Ectodermal cell (in vitro differentiated cells): ENCODE data around the gene GATA5.

ENCODE experiments used
- H3K27ac ChIP-seq: 2 replicates; pipeline ENCODE4 v1.7.0; 2013; ENCODE audit warnings: mild to moderate bottlenecking, low read depth, low read length; ENCODE audit not compliant: insufficient read depth, poor library complexity, severe bottlenecking
- H3K27me3 ChIP-seq: 2 replicates; pipeline ENCODE4 v1.7.0; 2013; ENCODE audit warnings: mild to moderate bottlenecking, low read length; ENCODE audit not compliant: insufficient read depth, control insufficient read depth, poor library complexity, severe bottlenecking
- H3K36me3 ChIP-seq: one replicate; pipeline ENCODE4 v1.7.0; 2013; ENCODE audit warnings: low read length; ENCODE audit not compliant: control insufficient read depth, insufficient read depth
- H3K4me1 ChIP-seq: one replicate; pipeline ENCODE4 v1.7.0; 2013; ENCODE audit warnings: low read length; ENCODE audit not compliant: control insufficient read depth, insufficient read depth
- H3K4me3 ChIP-seq: 2 replicates; pipeline ENCODE4 v1.7.0; 2013; ENCODE audit warnings: low read depth, low read length, control low read depth; ENCODE audit not compliant: insufficient read depth
- H3K9me3 ChIP-seq: 2 replicates; pipeline ENCODE4 v1.7.0; 2013; ENCODE audit warnings: mild to moderate bottlenecking, low read length, moderate library complexity; ENCODE audit not compliant: control insufficient read depth
- WGBS, 2 experiments: methylation state at CpG; one replicate each; pipeline ENCODE4 v1.1.7; 2013; ENCODE audit warnings: missing lambda C conversion rate in 2 of 2; 5-methylcytosine and 5-hydroxymethylcytosine counted together

GATA5 gene

GRCh38 chr20:62448038-62448437 lies 27.8 kb downstream of the GATA5 start:
- H3K4me1 ChIP-seq = peaks cover 10% of the 10 kb centered on the region
- no peaks in the 10 kb centered on the region for H3K36me3 ChIP-seq
- 82 to 86% methylated on average over 10 of the region's 10 CpGs for WGBS, 2 experiments
- H3K4me3 ChIP-seq = no peak overlapping the region
- H3K27me3 ChIP-seq = no peaks in the 10 kb centered on the region
- no peak overlapping the region for H3K27ac ChIP-seq
- H3K9me3 ChIP-seq = no peaks in the 10 kb centered on the region

GRCh38 chr20:62446888-62447869 lies 28.6 kb downstream of the GATA5 start:
- Histone ChIP-seq H3K4me1 (peaks cover 10% of the 10 kb centered on the region), H3K4me3 (no peak overlapping the region), H3K27ac (no peak overlapping the region), H3K36me3 (no peaks in the 10 kb centered on the region), H3K27me3 (no peaks in the 10 kb centered on the region), H3K9me3 (no peaks in the 10 kb centered on the region)
- 95% methylated on average over 44 of the region's 44 CpGs for WGBS, 2 experiments

DNA sequence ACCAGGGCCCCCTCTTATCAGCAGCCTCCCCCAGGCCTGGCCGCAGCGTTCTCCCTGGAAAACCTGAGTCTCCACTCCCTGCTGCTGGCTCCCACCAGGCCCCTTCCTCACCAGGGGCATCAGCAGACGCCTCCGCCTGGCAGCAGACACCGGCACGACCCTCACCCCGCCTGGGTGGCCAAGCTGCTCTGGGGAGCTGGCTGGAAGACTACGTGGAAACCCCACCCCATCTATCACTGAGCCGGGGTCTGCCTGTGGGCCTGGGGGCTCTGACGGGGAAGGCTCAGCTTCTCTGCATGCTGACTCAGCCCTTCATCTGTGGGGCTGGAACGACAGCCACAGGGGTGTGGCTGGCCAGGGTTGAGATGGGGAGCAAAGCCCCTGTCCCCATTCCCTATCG lies 29.3 kb downstream of the GATA5 start:
- no peaks in the 10 kb centered on the region for H3K9me3 ChIP-seq
- H3K27ac ChIP-seq = no peak overlapping the region
- 83 to 87% methylated on average over 12 of the region's 12 CpGs for WGBS, 2 experiments
- no peaks in the 10 kb centered on the region for H3K27me3 ChIP-seq
- H3K4me1 ChIP-seq = peaks cover 10% of the 10 kb centered on the region
- H3K36me3 ChIP-seq = no peaks in the 10 kb centered on the region
- no peak overlapping the region for H3K4me3 ChIP-seq

GRCh38 chr20:62445553-62446340 lies 30.0 kb downstream of the GATA5 start:
- Histone ChIP-seq H3K9me3 (no peaks in the 10 kb centered on the region), H3K36me3 (no peaks in the 10 kb centered on the region), H3K27me3 (no peaks in the 10 kb centered on the region), H3K4me1 (peaks cover 10% of the 10 kb centered on the region), H3K4me3 (no peak overlapping the region), H3K27ac (no peak overlapping the region)
- 94 to 95% methylated on average over 35 to 36 of the region's 36 CpGs for WGBS, 2 experiments

DNA sequence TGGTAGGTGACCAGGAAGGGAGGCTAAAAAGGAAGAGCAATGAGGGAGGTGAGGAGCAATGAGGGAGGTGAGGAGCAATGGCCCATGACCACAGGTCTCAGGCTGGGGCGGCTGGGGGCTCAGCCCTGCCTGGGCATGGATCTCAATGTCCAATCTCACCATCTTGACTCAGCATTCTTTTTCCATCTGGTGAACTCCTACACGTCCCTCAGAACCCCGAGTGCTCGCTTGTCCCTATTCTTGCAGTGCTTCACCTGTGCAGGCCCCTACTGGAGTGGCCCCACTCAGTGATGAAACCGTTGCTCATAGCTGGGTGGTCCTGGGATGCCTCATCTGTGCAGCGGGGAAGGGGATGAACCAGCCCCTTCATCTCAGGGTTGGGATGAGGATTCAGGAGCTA lies 31.5 kb downstream of the GATA5 start:
- H3K9me3 ChIP-seq = no peaks in the 10 kb centered on the region
- H3K4me1 ChIP-seq = peaks cover 9% of the 10 kb centered on the region
- 91 to 94% methylated on average over 6 of the region's 6 CpGs for WGBS, 2 experiments
- no peaks in the 10 kb centered on the region for H3K36me3 ChIP-seq
- H3K27ac ChIP-seq = no peak overlapping the region
- no peaks in the 10 kb centered on the region for H3K27me3 ChIP-seq
- no peak overlapping the region for H3K4me3 ChIP-seq

GRCh38 chr20:62441987-62442539 lies 33.7 kb downstream of the GATA5 start:
- no peaks in the 10 kb centered on the region for H3K27me3 ChIP-seq
- no peak overlapping the region for H3K27ac ChIP-seq
- H3K36me3 ChIP-seq = no peaks in the 10 kb centered on the region
- WGBS, 2 experiments = 91 to 92% methylated on average over 16 of the region's 16 CpGs
- no peak overlapping the region for H3K4me3 ChIP-seq
- no peaks in the 10 kb centered on the region for H3K4me1 ChIP-seq
- H3K9me3 ChIP-seq = no peaks in the 10 kb centered on the region

DNA sequence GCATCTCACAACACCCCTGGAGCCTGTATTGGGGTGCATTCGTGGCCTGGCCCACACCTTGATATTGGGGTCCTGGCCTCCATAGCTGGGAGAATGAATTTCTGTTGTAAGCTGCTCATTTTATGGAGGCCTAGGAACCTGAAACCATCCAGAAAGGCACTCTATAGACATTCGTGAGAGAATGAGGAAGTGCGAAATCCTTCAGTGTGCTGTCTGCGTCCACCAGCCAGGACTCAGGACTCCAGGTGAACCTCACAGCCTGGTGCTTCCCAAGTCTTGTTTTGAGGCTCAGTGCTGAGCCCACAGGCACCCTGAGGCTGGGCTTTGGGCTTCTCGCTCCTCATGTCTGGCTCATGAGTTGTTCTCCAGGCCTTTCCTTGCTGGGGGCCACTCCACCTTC lies 36.6 kb downstream of the GATA5 start:
- H3K4me3 ChIP-seq = no peak overlapping the region
- 89 to 90% methylated on average over 5 of the region's 5 CpGs for WGBS, 2 experiments
- H3K27me3 ChIP-seq = no peaks in the 10 kb centered on the region
- H3K36me3 ChIP-seq = no peaks in the 10 kb centered on the region
- no peak overlapping the region for H3K27ac ChIP-seq
- H3K4me1 ChIP-seq = no peaks in the 10 kb centered on the region
- no peaks in the 10 kb centered on the region for H3K9me3 ChIP-seq

- H3K27me3 ChIP-seq = no peaks in the 10 kb centered on the region
- 91 to 92% methylated on average over 24 of the region's 24 CpGs for WGBS, 2 experiments
- no peaks in the 10 kb centered on the region for H3K36me3 ChIP-seq
- no peak overlapping the region for H3K4me3 ChIP-seq
- no peak overlapping the region for H3K27ac ChIP-seq
- H3K9me3 ChIP-seq = no peaks in the 10 kb centered on the region
- H3K4me1 ChIP-seq = no peaks in the 10 kb centered on the region
Observed at GRCh38 chr20:62437927-62438326, 37.9 kb downstream of the GATA5 start.

DNA sequence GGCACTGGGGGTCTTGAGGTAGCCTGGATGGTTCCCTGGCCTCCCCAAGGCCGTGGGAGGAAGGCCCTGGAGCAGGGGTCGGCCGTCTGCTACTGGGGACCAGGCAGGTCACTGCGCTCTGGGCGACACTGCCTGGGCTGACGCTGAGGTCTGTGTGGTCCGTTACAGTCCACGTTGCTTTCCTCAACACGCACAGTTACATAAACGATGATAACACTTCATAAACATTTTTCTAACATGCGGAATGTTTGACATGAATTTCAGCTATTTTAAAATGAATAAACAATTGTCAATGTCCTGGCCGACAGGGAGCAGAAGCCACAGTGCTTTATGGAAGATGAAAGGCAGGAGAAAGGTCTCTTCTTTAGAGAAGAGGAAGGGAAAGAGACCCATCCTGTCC lies 38.3 kb downstream of the GATA5 start:
- Histone ChIP-seq H3K27me3 (no peaks in the 10 kb centered on the region), H3K9me3 (no peaks in the 10 kb centered on the region), H3K4me1 (no peaks in the 10 kb centered on the region), H3K27ac (no peak overlapping the region), H3K4me3 (no peak overlapping the region), H3K36me3 (no peaks in the 10 kb centered on the region)
- WGBS, 2 experiments = 93 to 95% methylated on average over 12 of the region's 12 CpGs

GRCh38 chr20:62436692-62437091 lies 39.1 kb downstream of the GATA5 start:
- no peaks in the 10 kb centered on the region for H3K27me3 ChIP-seq
- H3K27ac ChIP-seq = no peak overlapping the region
- no peaks in the 10 kb centered on the region for H3K9me3 ChIP-seq
- WGBS, 2 experiments = 88 to 96% methylated on average over 3 of the region's 3 CpGs
- no peaks in the 10 kb centered on the region for H3K36me3 ChIP-seq
- no peaks in the 10 kb centered on the region for H3K4me1 ChIP-seq
- H3K4me3 ChIP-seq = no peak overlapping the region
